Gastroesophageal sphincter (tissue), 4 donors: ENCODE results near the gene KLK6. TPM values are rescaled to one million over a fixed set of nuclear protein-coding genes. Genes with fewer than 3 reads are reported as not detected.

Experiments
- ATAC-seq: fragments of 150-250 bp; one replicate; pipeline ENCODE4 v1.9.1; 2016; ENCODE audit warnings: mild to moderate bottlenecking, moderate library complexity
- H3K27ac ChIP-seq, 4 donors: fragments of 200-600 bp; sonication (generic) in 3 of 4; 1 replicate in 3 of 4; 2 replicates in 1 of 4; pipeline ENCODE4 v1.5.1; 2016 to 2019
- H3K27me3 ChIP-seq: fragments of 200-600 bp; sonication (generic); one replicate; pipeline ENCODE4 v1.5.1; 2019
- H3K36me3 ChIP-seq, 2 donors: fragments of 200-600 bp; sonication (generic); one replicate each; pipeline ENCODE4 v1.5.1; 2019; ENCODE audit warnings: control low read depth in 1 of 2
- H3K4me1 ChIP-seq, 3 donors: fragments of 200-600 bp; sonication (generic); 1 replicate in 2 of 3; 2 replicates in 1 of 3; pipeline ENCODE4 v1.5.1; 2016 to 2019; ENCODE audit warnings: control low read depth in 2 of 3
- H3K4me3 ChIP-seq, 2 donors: fragments of 200-600 bp; sonication (generic); one replicate each; pipeline ENCODE4 v1.5.1; 2019; ENCODE audit warnings: mild to moderate bottlenecking in 1 of 2, moderate library complexity in 1 of 2
- H3K9me3 ChIP-seq, 3 donors: fragments of 200-600 bp; sonication (generic); one replicate each; pipeline ENCODE4 v1.5.1; 2017 to 2019; ENCODE audit warnings: control low read depth in 2 of 3
- CTCF ChIP-seq, 4 experiments: fragments of 200-600 bp in 2 of 4; fragments of 450-650 bp in 2 of 4; sonication (generic) in 1 of 4; IDR thresholded peaks; one replicate each; pipeline ENCODE4 v1.5.1; 2017 to 2019; ENCODE audit warnings: antibody characterized with exemption in 4 of 4, mild to moderate bottlenecking in 2 of 4, moderate library complexity in 2 of 4
- EP300 ChIP-seq: sonication (generic); formaldehyde crosslinking; IDR thresholded peaks from one replicate; pipeline ENCODE4 v1.6.1; 2017; ENCODE audit warnings: antibody characterized with exemption, mild to moderate bottlenecking
- POLR2A ChIP-seq, 2 donors: fragments of 450-650 bp; IDR thresholded peaks; one replicate each; pipeline ENCODE4 v1.6.1; 2017; ENCODE audit warnings: antibody characterized with exemption in 2 of 2, mild to moderate bottlenecking in 2 of 2, moderate library complexity in 1 of 2
- POLR2AphosphoS5 ChIP-seq: sonication (generic); formaldehyde crosslinking; IDR thresholded peaks from one replicate; pipeline ENCODE4 v1.6.1; 2017; ENCODE audit warnings: antibody characterized with exemption
- WGBS, 2 donors: methylation state at CpG; one replicate each; pipeline ENCODE4 v1.1.5; 2018; ENCODE audit warnings: low coverage in 1 of 2; 5-methylcytosine and 5-hydroxymethylcytosine counted together
- total RNA-seq, 4 donors: library from RNA; depleted of rRNA; stranded (reverse); fragments of >200 nt; gene quantifications; one replicate each; pipeline ENCODE4 v1.1.0, GENCODE V29; 2016

KLK6 gene
- total RNA-seq, 4 donors from 2014 or later = 1.1 to 7.8 TPM; not detected in 2

DNA sequence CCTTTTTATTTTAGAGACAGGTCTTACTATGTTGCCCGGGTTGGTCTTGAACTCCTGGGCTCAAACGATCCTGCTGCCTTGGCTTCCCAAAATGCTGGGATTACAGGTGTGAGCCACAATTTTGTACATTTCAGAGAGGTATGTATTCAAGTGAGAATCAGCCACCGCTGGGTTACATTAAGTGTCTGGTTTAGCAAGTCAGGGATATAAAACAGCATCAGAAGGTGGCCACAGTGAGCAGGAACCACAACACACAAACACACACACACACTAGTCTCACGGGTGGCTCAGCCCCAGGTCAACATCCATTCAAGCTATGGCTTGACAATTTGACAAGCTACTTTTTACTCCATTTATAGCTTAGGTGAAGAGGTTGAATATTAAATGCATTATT, 36.7 kb downstream of the KLK6 start:
- WGBS, 2 donors = 51 to 55% methylated on average over 2 of the region's 4 CpGs

GRCh38 chr19:50932018-50932689, 37.2 kb downstream of the KLK6 start:
- no peak for ATAC-seq
- TF ChIP-seq POLR2AphosphoS5 (no peak), POLR2A (IDR thresholded peaks at IDR 0.05) (no peak), EP300 (no peak), CTCF (IDR thresholded peaks at IDR 0.05) (no peak)
- no peaks in the 10 kb centered on the region for H3K9me3 ChIP-seq
- H3K4me1 ChIP-seq = no peaks in the 10 kb centered on the region
- H3K27me3 ChIP-seq = peaks cover 80% of the 10 kb centered on the region
- H3K4me3 ChIP-seq = no peak overlapping the region
- H3K36me3 ChIP-seq = no peaks in the 10 kb centered on the region
- 70 to 83% methylated on average over 4 to 10 of the region's 11 CpGs for WGBS, 2 donors
- no peak overlapping the region for H3K27ac ChIP-seq

More for the DNA sequence above, 36.7 kb downstream of the KLK6 start:
- Histone ChIP-seq H3K27me3 (peaks cover 81% of the 10 kb centered on the region), H3K36me3 (no peaks in the 10 kb centered on the region), H3K9me3 (no peaks in the 10 kb centered on the region), H3K4me1 (no peaks in the 10 kb centered on the region), H3K4me3 (no peak overlapping the region), H3K27ac (no peak overlapping the region)
- no peak for ATAC-seq
- TF ChIP-seq EP300 (no peak), CTCF (IDR thresholded peaks at IDR 0.05) (no peak)

GRCh38 chr19:50931023-50931422, 38.4 kb downstream of the KLK6 start:
- TF ChIP-seq POLR2AphosphoS5 (no peak), CTCF (IDR thresholded peaks at IDR 0.05) (no peak)
- no peak overlapping the region for H3K27ac ChIP-seq
- no peak overlapping the region for H3K4me3 ChIP-seq
- H3K36me3 ChIP-seq = no peaks in the 10 kb centered on the region
- ATAC-seq = no peak
- no peaks in the 10 kb centered on the region for H3K9me3 ChIP-seq
- no peaks in the 10 kb centered on the region for H3K4me1 ChIP-seq
- H3K27me3 ChIP-seq = peaks cover 85% of the 10 kb centered on the region

DNA sequence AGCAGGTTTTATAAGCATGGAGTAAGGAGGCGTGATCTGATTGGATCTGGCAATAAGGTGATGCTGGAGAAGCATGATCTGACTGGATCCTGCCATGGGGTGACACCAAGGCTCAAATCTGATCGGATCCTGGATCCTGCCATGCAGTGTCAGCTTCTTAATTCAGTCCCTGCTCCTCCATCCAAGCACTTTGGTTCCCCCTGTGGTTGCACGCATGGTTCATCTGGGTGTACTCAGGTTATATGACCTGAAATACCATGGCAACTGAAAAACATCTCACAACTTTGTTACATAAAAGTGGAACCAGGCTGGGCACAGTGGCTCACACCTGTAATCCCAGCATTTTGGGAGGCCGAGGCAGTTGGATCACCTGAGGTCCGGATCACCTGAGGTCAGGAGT, 40.6 kb downstream of the KLK6 start:
- H3K27me3 ChIP-seq = peaks cover 88% of the 10 kb centered on the region
- H3K4me3 ChIP-seq = no peak overlapping the region
- ATAC-seq = no peak
- H3K36me3 ChIP-seq = no peaks in the 10 kb centered on the region
- no peaks in the 10 kb centered on the region for H3K4me1 ChIP-seq
- H3K9me3 ChIP-seq = no peaks in the 10 kb centered on the region
- 82% methylated on average over 5 of the region's 5 CpGs; no CpG with 5 or more reads in 1 of the 2 donors for WGBS, 2 donors
- TF ChIP-seq CTCF (IDR thresholded peaks at IDR 0.05) (no peak), POLR2AphosphoS5 (no peak), EP300 (no peak), POLR2A (IDR thresholded peaks at IDR 0.05) (no peak)
- no peak overlapping the region for H3K27ac ChIP-seq

DNA sequence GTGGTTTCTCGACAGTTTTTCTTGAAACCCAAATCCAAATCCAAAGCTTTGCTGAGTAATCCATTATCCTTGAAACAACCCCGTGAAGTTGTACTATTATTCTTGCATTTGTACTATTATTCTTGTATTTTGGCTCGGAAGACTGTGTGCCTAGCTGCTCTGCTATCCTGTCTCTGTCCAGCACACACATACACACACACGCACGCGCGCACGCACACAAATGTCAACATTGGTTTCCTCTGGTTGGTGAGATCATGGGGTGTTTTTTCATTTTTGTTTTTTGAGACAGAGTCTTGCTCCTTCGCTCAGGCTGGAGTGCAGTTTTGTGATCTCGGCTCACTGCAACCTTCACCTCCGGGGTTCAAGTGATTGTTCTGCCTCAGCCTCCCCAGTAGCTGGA, 43.2 kb downstream of the KLK6 start:
- Histone ChIP-seq H3K36me3 (no peaks in the 10 kb centered on the region), H3K4me3 (no peak overlapping the region), H3K9me3 (no peaks in the 10 kb centered on the region), H3K27ac (no peak overlapping the region), H3K4me1 (peaks cover 0 to 9% (median 0%) of the 10 kb centered on the region in 3 donors), H3K27me3 (peaks cover 86% of the 10 kb centered on the region)
- ATAC-seq = no peak
- WGBS, 2 donors = 53 to 64% methylated on average over 9 to 11 of the region's 11 CpGs
- TF ChIP-seq EP300 = no peak
- TF ChIP-seq POLR2A (IDR thresholded peaks at IDR 0.05) = no peak
- no peak for TF ChIP-seq POLR2AphosphoS5
- TF ChIP-seq CTCF (IDR thresholded peaks at IDR 0.05) = no peak
